ENCODE data around the gene CCDC107. TPM values are rescaled to one million over a fixed set of nuclear protein-coding genes. Genes with fewer than 3 reads are reported as not detected.
"Not testable (repeated sequence)": the region's sequence is repeated elsewhere in the genome, so short reads cannot be mapped to it uniquely, and the experiment has no call there.

CCDC107 gene
- total and polyA plus RNA-seq, 4 donors: 53.7 to 224 (median 72.7) TPM

DNA sequence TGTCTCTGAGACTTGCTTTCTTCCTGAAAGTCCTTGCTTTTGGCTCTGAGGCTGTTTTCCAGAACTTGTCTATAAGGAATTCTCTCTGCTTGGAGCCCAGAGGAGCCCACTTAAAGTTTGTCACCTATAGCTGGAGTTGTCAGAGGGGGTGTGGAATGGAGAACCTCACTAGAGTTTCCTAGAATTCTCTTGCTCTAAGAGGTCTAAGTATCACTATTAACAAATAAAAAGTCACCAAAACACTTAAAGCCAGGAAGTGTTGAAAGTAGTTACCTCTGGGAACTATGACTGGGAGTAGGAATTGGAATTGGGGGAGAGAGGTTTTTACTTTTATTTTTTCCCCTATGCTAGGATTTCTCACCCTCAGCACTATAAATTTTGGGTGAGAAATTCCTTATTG, 22.4 kb upstream of the CCDC107 start:
- intact Hi-C loops (cut with DNase I): no loop called here
- H3K27ac ChIP-seq (ENCODE audit: low read depth in 1 of 2, low read length in 2 of 2): no peak overlapping the region
- no peaks in the 10 kb centered on the region for H3K27me3 ChIP-seq (ENCODE audit: control insufficient read depth in 1 of 2, insufficient read depth in 2 of 2, low read length in 1 of 2)

GRCh38 chr9:35636135-35636876, 21.8 kb upstream of the CCDC107 start:
- no peak overlapping the region for H3K4me3 ChIP-seq (ENCODE audit: low read length in 2 of 2)
- ATAC-seq (ENCODE audit: low FRiP score) (no peak), DNase-seq (no peak)
- no peaks in the 10 kb centered on the region for H3K36me3 ChIP-seq (ENCODE audit: control insufficient read depth in 1 of 2, insufficient read depth in 2 of 2, low read length in 1 of 2)
- no peaks in the 10 kb centered on the region for H3K27me3 ChIP-seq (ENCODE audit: control insufficient read depth in 1 of 2, insufficient read depth in 2 of 2, low read length in 1 of 2)
- no peaks in the 10 kb centered on the region for H3K9me3 ChIP-seq (ENCODE audit: control insufficient read depth, low read length)
- no peak overlapping the region for H3K27ac ChIP-seq (ENCODE audit: low read depth in 1 of 2, low read length in 2 of 2)
- WGBS, 2 donors: 73 to 82% methylated on average over 9 of the region's 9 CpGs
- intact Hi-C loops (cut with DNase I): no loop called here
- H3K4me1 ChIP-seq (ENCODE audit: control insufficient read depth in 1 of 2, insufficient read depth in 2 of 2, low read length in 2 of 2): no peaks in the 10 kb centered on the region

More for the DNA sequence above, 22.4 kb upstream of the CCDC107 start:
- no peak for DNase-seq
- no peak overlapping the region for H3K4me3 ChIP-seq (ENCODE audit: low read length in 2 of 2)
- no peaks in the 10 kb centered on the region for H3K4me1 ChIP-seq (ENCODE audit: control insufficient read depth in 1 of 2, insufficient read depth in 2 of 2, low read length in 2 of 2)
- no peaks in the 10 kb centered on the region for H3K9me3 ChIP-seq (ENCODE audit: control insufficient read depth, low read length)
- ATAC-seq (ENCODE audit: low FRiP score): no peak
- H3K36me3 ChIP-seq (ENCODE audit: control insufficient read depth in 1 of 2, insufficient read depth in 2 of 2, low read length in 1 of 2): no peaks in the 10 kb centered on the region

GRCh38 chr9:35636877-35637246, 21.2 kb upstream of the CCDC107 start:
- intact Hi-C loops (cut with DNase I); H3K27ac ChIP-seq (ENCODE audit: low read depth in 1 of 2, low read length in 2 of 2); H3K36me3 ChIP-seq (ENCODE audit: control insufficient read depth in 1 of 2, insufficient read depth in 2 of 2, low read length in 1 of 2); DNase-seq; H3K27me3 ChIP-seq (ENCODE audit: control insufficient read depth in 1 of 2, insufficient read depth in 2 of 2, low read length in 1 of 2); H3K4me3 ChIP-seq (ENCODE audit: low read length in 2 of 2); H3K4me1 ChIP-seq (ENCODE audit: control insufficient read depth in 1 of 2, insufficient read depth in 2 of 2, low read length in 2 of 2); H3K9me3 ChIP-seq (ENCODE audit: control insufficient read depth, low read length); ATAC-seq (ENCODE audit: low FRiP score): not testable (repeated sequence)
- WGBS, 2 donors: 98% methylated on average over 6 of the region's 6 CpGs

DNA sequence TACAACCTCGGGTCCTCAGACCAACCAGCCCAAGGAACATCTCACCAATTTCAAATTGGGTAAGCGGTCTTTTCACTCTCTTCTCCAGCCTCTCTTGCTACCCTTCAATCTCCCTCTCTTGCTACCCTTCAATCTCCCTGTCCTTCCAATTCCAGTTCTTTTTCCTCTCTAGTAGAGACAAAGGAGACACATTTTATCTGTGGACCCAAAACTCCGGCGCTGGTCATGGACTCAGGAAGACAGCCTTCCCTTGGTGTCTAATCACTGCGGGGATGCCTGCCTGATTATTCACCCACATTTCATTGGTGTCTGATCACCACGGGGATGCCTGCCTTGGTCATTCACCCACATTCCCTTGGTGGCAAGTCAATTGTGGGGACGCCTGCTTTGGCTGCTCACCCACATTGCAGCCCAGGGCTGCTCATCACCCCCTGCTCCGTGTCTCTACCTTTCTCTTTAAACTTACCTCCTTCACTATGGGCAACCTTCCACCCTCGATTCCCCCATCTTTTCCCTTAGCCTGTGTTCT, 20.6 kb upstream of the CCDC107 start:
- intact Hi-C loops (cut with DNase I); H3K27me3 ChIP-seq (ENCODE audit: control insufficient read depth in 1 of 2, insufficient read depth in 2 of 2, low read length in 1 of 2); H3K27ac ChIP-seq (ENCODE audit: low read depth in 1 of 2, low read length in 2 of 2); H3K9me3 ChIP-seq (ENCODE audit: control insufficient read depth, low read length); DNase-seq; H3K4me1 ChIP-seq (ENCODE audit: control insufficient read depth in 1 of 2, insufficient read depth in 2 of 2, low read length in 2 of 2); ATAC-seq (ENCODE audit: low FRiP score); H3K4me3 ChIP-seq (ENCODE audit: low read length in 2 of 2); H3K36me3 ChIP-seq (ENCODE audit: control insufficient read depth in 1 of 2, insufficient read depth in 2 of 2, low read length in 1 of 2): not testable (repeated sequence)
- WGBS, 2 donors: 92 to 93% methylated on average over 9 of the region's 9 CpGs

DNA sequence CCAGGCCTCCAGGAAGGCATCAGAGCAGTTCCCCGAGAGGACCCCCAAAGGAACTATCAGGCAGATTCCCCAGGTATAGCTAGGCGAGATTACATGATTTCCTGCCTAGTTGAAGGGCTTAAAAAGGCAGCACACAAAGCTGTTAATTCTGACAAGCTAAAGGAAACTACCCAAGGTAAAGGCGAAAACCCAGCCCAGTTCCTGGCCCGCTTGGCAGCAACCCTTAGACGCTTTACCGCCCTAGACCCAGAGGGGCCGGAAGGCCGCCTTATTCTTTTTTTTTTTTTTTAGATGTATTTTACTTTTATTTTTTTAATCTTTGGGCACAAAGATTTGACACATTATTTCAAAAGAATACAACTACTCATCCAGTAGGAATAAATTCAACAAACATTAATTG, 19.3 kb upstream of the CCDC107 start:
- H3K9me3 ChIP-seq (ENCODE audit: control insufficient read depth, low read length); H3K27me3 ChIP-seq (ENCODE audit: control insufficient read depth in 1 of 2, insufficient read depth in 2 of 2, low read length in 1 of 2); H3K4me1 ChIP-seq (ENCODE audit: control insufficient read depth in 1 of 2, insufficient read depth in 2 of 2, low read length in 2 of 2); H3K27ac ChIP-seq (ENCODE audit: low read depth in 1 of 2, low read length in 2 of 2); ATAC-seq (ENCODE audit: low FRiP score); intact Hi-C loops (cut with DNase I); H3K36me3 ChIP-seq (ENCODE audit: control insufficient read depth in 1 of 2, insufficient read depth in 2 of 2, low read length in 1 of 2); DNase-seq; H3K4me3 ChIP-seq (ENCODE audit: low read length in 2 of 2): not testable (repeated sequence)
- WGBS, 2 donors: 86 to 88% methylated on average over 7 of the region's 8 CpGs

GRCh38 chr9:35639225-35639624, 18.9 kb upstream of the CCDC107 start:
- H3K9me3 ChIP-seq (ENCODE audit: control insufficient read depth, low read length); H3K27me3 ChIP-seq (ENCODE audit: control insufficient read depth in 1 of 2, insufficient read depth in 2 of 2, low read length in 1 of 2); DNase-seq; H3K4me3 ChIP-seq (ENCODE audit: low read length in 2 of 2); ATAC-seq (ENCODE audit: low FRiP score); H3K36me3 ChIP-seq (ENCODE audit: control insufficient read depth in 1 of 2, insufficient read depth in 2 of 2, low read length in 1 of 2); H3K4me1 ChIP-seq (ENCODE audit: control insufficient read depth in 1 of 2, insufficient read depth in 2 of 2, low read length in 2 of 2); intact Hi-C loops (cut with DNase I); H3K27ac ChIP-seq (ENCODE audit: low read depth in 1 of 2, low read length in 2 of 2): not testable (repeated sequence)
- WGBS, 2 donors: 85 to 91% methylated on average over 1 of the region's 1 CpG

DNA sequence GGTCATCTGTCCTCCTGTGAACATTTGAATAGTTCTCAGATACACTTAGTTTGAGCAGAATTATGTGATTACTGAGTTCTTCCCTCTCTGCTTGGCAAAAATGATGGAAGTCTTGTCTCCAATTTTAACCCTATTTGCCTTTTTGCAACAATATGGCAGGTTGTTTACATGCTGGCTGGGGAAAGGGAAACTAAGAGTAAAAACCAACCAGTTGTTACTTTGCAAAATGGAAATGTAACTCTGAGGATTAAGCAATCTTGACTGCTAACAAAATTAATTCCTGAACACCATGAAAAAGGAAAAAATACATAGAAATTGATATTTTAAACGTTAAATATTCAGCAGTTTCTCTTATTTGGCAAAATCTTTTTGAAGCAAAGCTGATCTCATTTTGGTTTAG, 18.5 kb upstream of the CCDC107 start:
- Histone ChIP-seq H3K36me3 (ENCODE audit: control insufficient read depth in 1 of 2, insufficient read depth in 2 of 2, low read length in 1 of 2) (no peaks in the 10 kb centered on the region), H3K27me3 (ENCODE audit: control insufficient read depth in 1 of 2, insufficient read depth in 2 of 2, low read length in 1 of 2) (no peaks in the 10 kb centered on the region), H3K4me3 (ENCODE audit: low read length in 2 of 2) (no peak overlapping the region), H3K27ac (ENCODE audit: low read depth in 1 of 2, low read length in 2 of 2) (no peak overlapping the region), H3K9me3 (ENCODE audit: control insufficient read depth, low read length) (no peaks in the 10 kb centered on the region), H3K4me1 (ENCODE audit: control insufficient read depth in 1 of 2, insufficient read depth in 2 of 2, low read length in 2 of 2) (no peaks in the 10 kb centered on the region)
- DNase-seq (no peak), ATAC-seq (ENCODE audit: low FRiP score) (no peak)
- 84 to 88% methylated on average over 1 of the region's 1 CpG for WGBS, 2 donors
- intact Hi-C loops (cut with DNase I): loop anchor here in 1 of 2 donors (10.0 kb wide), 1 partner anchor 75 kb away; a partner anchor contains a TSS

DNA sequence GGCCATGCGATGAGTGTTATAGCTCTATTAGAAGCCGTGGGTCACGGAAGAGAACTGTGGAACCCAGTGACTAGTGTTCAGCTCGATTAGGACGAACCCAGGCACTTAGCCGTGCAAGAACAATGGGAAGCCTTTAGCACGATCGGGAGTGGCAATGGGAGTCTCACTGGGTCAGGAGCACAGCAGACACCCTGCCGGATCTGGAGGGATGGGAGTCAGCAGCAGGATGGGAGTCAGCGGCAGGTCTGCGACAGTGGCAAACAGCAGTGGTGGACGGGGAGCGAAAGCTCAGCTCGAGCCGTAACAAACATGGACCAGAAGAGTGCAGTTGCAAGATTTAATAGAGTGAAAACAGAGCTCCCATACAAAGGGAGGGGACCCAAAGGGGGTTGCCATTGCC, 17.7 kb upstream of the CCDC107 start:
- H3K4me3 ChIP-seq (ENCODE audit: low read length in 2 of 2); H3K4me1 ChIP-seq (ENCODE audit: control insufficient read depth in 1 of 2, insufficient read depth in 2 of 2, low read length in 2 of 2); H3K27ac ChIP-seq (ENCODE audit: low read depth in 1 of 2, low read length in 2 of 2); DNase-seq; H3K9me3 ChIP-seq (ENCODE audit: control insufficient read depth, low read length); H3K27me3 ChIP-seq (ENCODE audit: control insufficient read depth in 1 of 2, insufficient read depth in 2 of 2, low read length in 1 of 2); H3K36me3 ChIP-seq (ENCODE audit: control insufficient read depth in 1 of 2, insufficient read depth in 2 of 2, low read length in 1 of 2); ATAC-seq (ENCODE audit: low FRiP score): not testable (repeated sequence)
- 97% methylated on average over 15 of the region's 15 CpGs for WGBS, 2 donors
- intact Hi-C loops (cut with DNase I): loop anchor here in 1 of 2 donors (10.0 kb wide), 1 partner anchor 76 kb away; a partner anchor contains a TSS

GRCh38 chr9:35641478-35641877, 16.6 kb upstream of the CCDC107 start:
- intact Hi-C loops (cut with DNase I): loop anchor here in 1 of 2 donors (10.0 kb wide), 1 partner anchor 77 kb away; a partner anchor contains a TSS
- not testable (repeated sequence) for ATAC-seq (ENCODE audit: low FRiP score); H3K4me1 ChIP-seq (ENCODE audit: control insufficient read depth in 1 of 2, insufficient read depth in 2 of 2, low read length in 2 of 2); H3K4me3 ChIP-seq (ENCODE audit: low read length in 2 of 2); H3K27me3 ChIP-seq (ENCODE audit: control insufficient read depth in 1 of 2, insufficient read depth in 2 of 2, low read length in 1 of 2); DNase-seq; H3K9me3 ChIP-seq (ENCODE audit: control insufficient read depth, low read length); H3K36me3 ChIP-seq (ENCODE audit: control insufficient read depth in 1 of 2, insufficient read depth in 2 of 2, low read length in 1 of 2); H3K27ac ChIP-seq (ENCODE audit: low read depth in 1 of 2, low read length in 2 of 2)
- 90 to 92% methylated on average over 3 of the region's 3 CpGs for WGBS, 2 donors

Measured in aorta (tissue), 5 donors.